GM12873 (cell line): ENCODE data around the gene CFAP20DC.

ENCODE experiments used
- TF ChIP-seq, protein P1 (sequence below): IDR thresholded peaks from 2 replicates; pipeline ENCODE4 v1.5.1; 2012; ENCODE audit warnings: low read depth, mild to moderate bottlenecking, moderate library complexity, low read length, control low read depth; ENCODE audit not compliant: insufficient read depth; ENCODE audit errors: missing control alignments

The CFAP20DC gene

DNA sequence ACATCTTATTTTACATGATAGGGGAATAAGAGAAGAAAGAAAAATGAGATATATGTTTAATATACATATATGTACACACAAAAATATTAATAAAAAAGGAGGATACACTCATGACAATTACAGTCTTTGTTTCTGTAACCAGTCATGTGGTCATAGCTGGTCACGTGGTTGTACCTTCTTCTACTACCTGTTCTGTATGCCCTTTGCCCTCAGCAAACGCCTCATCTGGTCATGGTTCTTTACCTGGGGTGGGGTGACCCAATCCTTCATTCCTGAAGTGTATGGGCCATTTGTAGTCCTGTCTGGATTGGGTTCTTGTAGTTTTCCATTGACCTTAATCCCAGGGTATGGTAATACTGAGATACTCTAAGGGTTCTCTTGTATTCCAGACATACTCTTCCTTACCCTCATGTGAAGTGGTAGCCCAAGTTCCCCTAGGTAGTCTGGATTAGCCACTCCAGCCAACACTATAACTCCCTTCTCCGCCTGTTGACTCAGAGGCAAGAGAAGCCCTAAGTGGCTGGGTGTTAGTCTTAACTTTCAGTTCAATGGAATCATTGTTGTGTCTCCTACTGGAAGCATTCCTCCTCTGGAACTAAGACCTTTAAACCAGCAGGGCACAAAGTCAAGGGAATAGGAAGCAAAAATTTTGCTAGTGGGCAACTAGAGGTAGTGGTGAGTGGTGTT, 336.0 kb downstream of the CFAP20DC start:
- TF ChIP-seq, protein P1, sequence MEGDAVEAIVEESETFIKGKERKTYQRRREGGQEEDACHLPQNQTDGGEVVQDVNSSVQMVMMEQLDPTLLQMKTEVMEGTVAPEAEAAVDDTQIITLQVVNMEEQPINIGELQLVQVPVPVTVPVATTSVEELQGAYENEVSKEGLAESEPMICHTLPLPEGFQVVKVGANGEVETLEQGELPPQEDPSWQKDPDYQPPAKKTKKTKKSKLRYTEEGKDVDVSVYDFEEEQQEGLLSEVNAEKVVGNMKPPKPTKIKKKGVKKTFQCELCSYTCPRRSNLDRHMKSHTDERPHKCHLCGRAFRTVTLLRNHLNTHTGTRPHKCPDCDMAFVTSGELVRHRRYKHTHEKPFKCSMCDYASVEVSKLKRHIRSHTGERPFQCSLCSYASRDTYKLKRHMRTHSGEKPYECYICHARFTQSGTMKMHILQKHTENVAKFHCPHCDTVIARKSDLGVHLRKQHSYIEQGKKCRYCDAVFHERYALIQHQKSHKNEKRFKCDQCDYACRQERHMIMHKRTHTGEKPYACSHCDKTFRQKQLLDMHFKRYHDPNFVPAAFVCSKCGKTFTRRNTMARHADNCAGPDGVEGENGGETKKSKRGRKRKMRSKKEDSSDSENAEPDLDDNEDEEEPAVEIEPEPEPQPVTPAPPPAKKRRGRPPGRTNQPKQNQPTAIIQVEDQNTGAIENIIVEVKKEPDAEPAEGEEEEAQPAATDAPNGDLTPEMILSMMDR: no peak

DNA sequence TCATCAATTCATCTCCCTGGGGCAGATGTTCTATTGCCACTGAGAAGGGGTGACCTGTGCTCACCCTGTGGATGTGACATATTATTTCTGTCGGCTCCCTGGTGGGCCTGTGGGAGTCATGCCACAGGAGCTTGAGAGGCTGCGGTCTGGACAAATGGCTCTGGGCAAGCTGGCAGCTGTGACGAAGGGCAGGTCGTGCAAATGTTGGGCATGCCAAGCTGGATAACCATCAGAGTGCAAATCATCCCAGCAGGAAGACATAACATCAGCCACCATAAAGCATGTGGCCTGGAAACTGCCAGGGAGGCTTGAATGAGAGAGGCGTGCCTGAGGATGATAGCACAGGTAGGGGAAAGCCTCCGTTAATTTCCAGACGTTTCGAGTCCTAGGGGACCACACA, 338.0 kb downstream of the CFAP20DC start:
- TF ChIP-seq, protein P1: no peak

DNA sequence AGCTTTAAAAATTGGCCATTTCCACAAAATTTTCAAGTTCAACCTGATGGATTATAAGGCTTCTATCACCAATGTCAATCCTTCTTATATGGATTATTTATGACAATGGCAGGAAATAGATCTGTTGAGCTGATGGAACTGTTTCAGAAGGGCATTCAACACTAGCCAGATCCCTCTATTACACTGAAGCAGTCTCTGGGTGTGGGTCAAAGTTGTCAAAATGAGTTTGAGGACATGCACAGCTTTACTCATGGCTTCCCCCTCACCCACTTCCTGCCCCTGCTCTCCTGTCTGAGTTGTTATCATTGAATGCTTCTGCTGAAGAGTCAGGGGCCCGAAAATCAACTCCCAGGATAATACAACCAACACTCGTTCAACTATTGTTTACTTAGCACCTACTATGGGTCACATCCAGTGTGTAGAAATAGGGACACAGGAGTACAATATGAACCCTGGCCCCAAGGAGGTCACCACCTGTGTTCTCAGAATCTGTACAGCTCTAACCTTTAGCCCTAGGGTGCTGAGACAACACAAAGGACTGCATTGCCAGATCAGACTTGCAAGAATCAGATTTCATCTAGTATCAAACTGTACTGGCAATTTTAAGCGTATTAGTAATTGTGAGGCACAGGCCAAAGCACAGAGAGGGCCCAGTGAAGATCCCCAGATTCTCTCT, 341.6 kb downstream of the CFAP20DC start:
- TF ChIP-seq, protein P1: no peak

DNA sequence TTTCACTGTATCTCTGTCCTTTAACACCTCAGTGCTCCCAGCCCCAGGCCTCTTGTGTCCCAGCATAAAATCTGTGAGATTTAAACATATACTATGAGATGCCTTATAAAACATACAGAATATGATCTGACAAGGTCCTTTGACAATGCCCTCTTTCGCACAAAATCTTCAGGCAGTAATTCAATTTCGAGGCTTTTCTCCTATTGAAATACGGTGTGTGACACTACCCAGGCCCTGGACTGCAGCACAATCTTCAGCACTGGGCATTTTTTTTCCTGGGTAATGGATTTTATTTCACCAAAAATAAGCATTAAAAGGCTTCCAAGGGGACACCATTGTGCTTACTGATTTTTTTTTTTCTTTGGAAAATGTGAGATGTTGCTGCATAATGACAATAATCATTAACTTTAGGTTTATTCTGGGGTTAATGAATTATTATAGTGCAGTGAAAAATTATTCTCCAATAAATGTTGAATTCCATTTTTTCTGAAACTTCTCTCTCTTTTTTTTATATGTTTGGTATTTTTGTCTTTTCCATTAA, 342.4 kb downstream of the CFAP20DC start:
- TF ChIP-seq, protein P1: no peak

DNA sequence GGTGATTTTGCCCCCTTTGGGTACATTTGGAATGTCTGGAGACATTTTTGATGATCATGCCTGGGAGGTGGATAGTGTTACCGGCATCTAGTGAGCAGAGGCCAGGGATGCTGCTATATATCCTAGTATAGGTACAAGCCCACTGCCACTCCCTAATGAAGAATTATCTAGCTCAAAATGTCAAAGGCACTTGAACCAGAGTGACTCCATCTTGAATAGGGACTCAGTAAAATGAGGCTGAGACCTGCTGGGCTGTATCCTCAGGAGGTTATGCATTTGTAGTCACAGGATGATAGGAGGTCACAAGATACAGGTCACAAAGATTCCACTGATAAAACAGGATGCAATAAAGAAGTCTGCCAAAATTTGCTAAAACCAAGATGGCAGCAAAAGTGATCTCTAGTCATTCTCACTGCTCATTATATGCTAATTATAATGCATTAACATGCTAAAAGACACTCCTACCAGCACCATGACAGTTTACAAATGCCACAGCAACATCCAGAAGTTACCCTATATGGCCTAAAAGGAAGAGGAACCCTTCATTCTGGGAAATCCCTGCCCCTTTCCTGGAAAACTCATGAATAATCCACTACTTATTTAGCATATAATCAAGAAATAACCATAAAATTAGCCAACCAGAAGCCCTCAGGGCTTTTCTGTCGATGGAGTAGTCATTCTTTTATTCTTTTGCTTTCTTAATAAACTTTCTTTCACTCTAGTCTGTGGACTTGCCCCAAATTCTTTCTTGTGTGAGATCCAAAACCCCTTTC, 343.2 kb downstream of the CFAP20DC start:
- TF ChIP-seq, protein P1: no peak

DNA sequence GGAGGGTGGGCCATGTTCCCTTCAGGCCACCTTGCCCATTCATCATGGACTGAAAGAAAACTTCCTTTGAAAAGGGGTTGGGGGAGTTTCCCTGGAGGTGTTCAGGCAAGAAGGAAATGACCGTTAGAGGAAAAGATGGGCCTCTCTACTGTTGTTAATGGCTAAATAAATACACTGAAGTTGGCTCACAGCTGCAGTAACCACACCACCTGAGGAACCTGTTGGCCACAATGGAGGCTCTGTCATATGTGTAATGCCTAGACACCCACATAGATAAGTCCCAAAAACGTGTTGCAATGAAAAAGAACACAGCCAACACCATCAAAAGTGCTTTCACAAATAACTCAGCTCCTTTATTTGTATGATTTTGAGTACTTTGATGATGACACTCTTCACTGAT, 345.1 kb downstream of the CFAP20DC start:
- TF ChIP-seq, protein P1: no peak

DNA sequence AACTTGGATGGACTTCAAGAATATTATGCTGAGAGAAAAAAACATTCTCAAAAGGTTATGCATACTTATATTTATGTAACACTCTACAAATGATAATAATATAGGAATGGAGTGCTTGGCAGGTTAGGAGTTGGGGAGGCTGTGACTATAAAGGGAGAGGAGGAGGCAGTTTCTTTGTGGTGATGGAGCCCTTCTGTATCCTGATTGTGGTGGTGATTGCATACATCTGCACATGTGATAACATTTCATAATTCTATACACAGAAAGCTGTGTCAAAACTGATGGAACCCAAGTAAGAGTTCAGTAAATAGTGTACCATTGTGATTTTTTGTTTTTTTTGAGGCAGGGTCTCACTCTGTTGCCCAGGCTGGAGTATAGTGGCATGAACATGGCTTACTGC, 351.6 kb downstream of the CFAP20DC start:
- TF ChIP-seq, protein P1: no peak
